IMR-90 (cell line): Measurements from ENCODE around the gene HS6ST2.

Experiments used
- BHLHE40 ChIP-seq: fragments of 150-350 bp; IDR thresholded peaks from 2 replicates; pipeline ENCODE4 v1.6.1; 2016; ENCODE audit warnings: mild to moderate bottlenecking, low read depth, low read length
- CTCF ChIP-seq: conservative IDR thresholded peaks from 2 replicates; pipeline ENCODE4 v1.5.1; 2012; ENCODE audit warnings: mild to moderate bottlenecking, low read depth, low read length, improper control_type of control experiment
- FOS ChIP-seq: fragments of 150-350 bp; IDR thresholded peaks from 2 replicates; pipeline ENCODE4 v1.6.1; 2016; ENCODE audit warnings: low read depth, low read length
- MAZ ChIP-seq: IDR thresholded peaks from 2 replicates; pipeline ENCODE4 v1.6.1; 2012; ENCODE audit warnings: low read depth, mild to moderate bottlenecking, low read length, improper control_type of control experiment, moderate library complexity, borderline replicate concordance
- MXI1 ChIP-seq: IDR thresholded peaks from 2 replicates; pipeline ENCODE4 v1.6.1; 2012; ENCODE audit warnings: low read depth, mild to moderate bottlenecking, low read length, moderate library complexity, borderline replicate concordance
- NFE2L2 ChIP-seq: fragments of 150-350 bp; IDR thresholded peaks from 2 replicates; pipeline ENCODE4 v1.6.1; 2016; ENCODE audit warnings: low read depth, mild to moderate bottlenecking, low read length
- POLR2A ChIP-seq: IDR thresholded peaks from 2 replicates; pipeline ENCODE4 v1.6.1; 2012; ENCODE audit warnings: mild to moderate bottlenecking, low read depth, low read length
- RFX5 ChIP-seq: IDR thresholded peaks from 2 replicates; pipeline ENCODE4 v1.8.0; 2012; ENCODE audit warnings: low read depth, mild to moderate bottlenecking, low read length, moderate library complexity
- SMC3 ChIP-seq: fragments of 150-350 bp; IDR thresholded peaks from 2 replicates; pipeline ENCODE4 v1.6.1; 2016; ENCODE audit warnings: low read depth, mild to moderate bottlenecking, antibody characterized with exemption, low read length, moderate library complexity
- USF2 ChIP-seq: fragments of 150-350 bp; IDR thresholded peaks from 2 replicates; pipeline ENCODE4 v1.6.1; 2017; ENCODE audit warnings: mild to moderate bottlenecking, antibody characterized with exemption, low read length, low read depth

GRCh38 chrX:132613801-132614200, 344.6 kb downstream of the HS6ST2 start:
- TF ChIP-seq CTCF (no peak), USF2 (no peak), SMC3 (no peak), FOS (no peak), BHLHE40 (no peak), POLR2A (no peak), MXI1 (no peak), RFX5 (no peak), NFE2L2 (no peak), MAZ (no peak)
